ENCODE results near the gene FAM168A. TPM values are rescaled to one million over a fixed set of nuclear protein-coding genes. Genes with fewer than 3 reads are reported as not detected.
"Not testable (repeated sequence)": the region's sequence is repeated elsewhere in the genome, so short reads cannot be mapped to it uniquely, and the experiment has no call there.

Gene FAM168A
- polyA plus RNA-seq, 10 donors: 23.6 to 30.4 (median 27.0) TPM

GRCh38 chr11:73473252-73473651 lies 124.7 kb downstream of the FAM168A start:
- DNase-seq: no peak

- DNase-seq: not testable (repeated sequence)
Measured at GRCh38 chr11:73470036-73470612, 127.8 kb downstream of the FAM168A start.

DNA sequence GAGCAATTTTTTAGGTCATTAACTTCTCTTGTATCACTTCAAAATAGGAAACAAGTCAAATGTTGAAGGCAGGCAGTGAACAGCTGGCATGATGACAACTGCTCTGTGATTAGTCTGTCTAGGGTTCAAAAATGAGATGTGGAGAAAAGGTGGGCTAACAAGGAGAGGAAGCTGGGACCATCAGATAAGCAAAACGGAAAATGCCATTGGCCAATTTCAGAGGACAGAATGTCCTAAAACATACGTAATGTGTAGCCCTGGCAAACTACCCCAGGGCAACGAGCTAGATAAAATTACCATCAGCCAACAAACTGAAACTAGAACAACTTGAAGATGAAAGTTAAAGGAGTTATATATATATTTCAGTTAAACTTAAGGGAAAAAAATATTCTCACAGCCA lies 128.5 kb downstream of the FAM168A start:
- no peak for DNase-seq

DNA sequence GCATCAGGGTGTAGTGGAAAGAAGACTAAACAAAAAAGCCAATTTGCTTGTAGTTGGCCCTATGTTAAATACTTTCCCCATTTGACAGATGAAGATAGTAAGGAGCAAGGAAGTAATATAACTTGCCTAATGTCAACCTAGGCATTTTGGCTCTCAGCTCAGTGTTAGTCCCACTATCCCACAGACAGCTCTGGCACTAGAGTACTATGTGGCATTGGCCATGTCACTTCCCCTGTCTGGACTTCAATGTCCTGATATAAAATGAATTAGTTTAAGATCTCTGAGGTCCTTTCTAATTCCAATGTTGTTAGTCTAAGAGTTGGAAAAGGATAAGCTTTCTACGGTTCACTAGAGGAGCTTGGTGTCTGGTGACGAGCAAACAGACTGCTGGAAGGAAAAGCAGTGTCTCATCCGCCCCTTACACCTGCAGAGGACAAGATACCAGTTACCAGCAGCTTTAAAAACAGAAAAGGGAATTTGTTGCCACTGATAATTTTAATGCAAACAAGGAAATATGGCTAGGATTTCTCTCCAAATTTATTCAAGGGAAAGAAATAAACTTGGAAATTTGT lies 129.2 kb downstream of the FAM168A start:
- DNase-seq: no peak

GRCh38 chr11:73467505-73467904 lies 130.4 kb downstream of the FAM168A start:
- no peak for DNase-seq

GRCh38 chr11:73466643-73467042 lies 131.3 kb downstream of the FAM168A start:
- DNase-seq: no peak

DNA sequence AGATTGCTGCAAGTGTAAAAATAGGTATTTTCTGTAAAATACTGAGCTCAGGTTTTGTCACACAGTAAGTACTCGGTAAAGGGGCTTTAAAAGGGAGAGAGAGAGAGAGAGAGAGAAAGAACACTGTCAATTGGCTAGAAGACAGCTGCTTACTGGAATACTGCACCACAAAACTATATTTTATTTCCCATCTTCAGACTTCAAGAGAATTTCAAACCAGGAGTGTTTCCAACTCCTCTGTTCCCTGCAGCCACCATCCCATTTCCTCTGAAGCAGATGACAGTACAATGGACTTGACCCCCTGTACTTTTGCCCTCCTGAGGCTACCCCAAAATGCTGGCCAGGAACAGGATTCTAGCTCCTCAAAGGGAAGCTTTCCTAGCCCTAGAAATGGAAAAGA lies 132.0 kb downstream of the FAM168A start:
- DNase-seq: peak in 2 of 3 donors; percentile 30 to 50

DNA sequence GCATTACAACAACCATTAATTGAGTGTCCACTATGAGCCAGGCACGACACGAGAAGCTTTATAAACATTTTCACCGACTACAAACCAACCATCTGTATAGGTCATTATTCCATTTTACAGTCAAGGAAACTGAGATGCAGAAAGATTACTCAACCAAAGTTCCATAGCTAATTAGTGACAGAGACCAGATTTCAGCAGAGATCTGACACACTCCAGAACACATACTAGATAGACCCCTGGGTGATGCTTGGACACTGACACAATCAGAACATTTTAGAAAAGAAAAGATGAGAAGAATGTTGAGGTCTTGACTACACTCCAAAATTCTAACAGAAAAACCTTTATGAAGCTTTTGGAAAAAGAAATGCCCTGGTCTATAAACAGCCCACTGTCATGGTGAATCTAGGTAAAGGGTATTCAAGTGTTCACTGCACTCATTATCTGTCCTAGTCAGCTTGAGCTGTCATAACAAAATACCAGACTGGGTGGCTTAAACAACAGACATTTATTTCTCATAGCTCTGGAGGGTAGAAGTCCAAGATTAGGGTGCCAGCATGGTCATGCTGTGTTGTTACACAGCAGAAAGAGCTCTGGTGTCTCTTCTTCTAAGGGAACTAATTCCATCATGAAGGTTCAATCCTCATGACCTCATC lies 132.8 kb downstream of the FAM168A start:
- no peak for DNase-seq

DNA sequence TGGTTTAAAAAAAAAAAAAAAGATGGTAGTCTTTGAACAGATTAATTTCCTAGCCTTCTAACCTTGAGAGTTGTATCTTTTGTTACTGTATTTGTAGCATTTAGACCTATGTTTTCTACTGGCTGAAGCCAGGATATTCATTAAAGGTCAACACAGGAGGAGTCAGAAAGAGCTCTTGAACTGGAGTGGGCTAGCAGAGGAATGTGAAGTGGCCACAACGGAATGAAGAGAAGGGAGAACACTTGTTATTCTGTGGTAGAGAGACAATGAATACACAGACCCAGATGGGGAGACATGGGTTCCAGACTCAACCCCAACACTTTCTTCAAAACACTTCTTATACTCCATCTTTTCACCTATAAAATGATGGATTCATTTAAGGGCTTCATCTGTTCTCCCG lies 133.6 kb downstream of the FAM168A start:
- DNase-seq: no peak

- no peak for DNase-seq
Measured at GRCh38 chr11:73463359-73463758, 134.6 kb downstream of the FAM168A start.

- peak in 2 of 3 donors; percentile 30 to 61 for DNase-seq
Measured at GRCh38 chr11:73461964-73462363, 135.9 kb downstream of the FAM168A start.

- DNase-seq: no peak
Measured at GRCh38 chr11:73461335-73461840, 136.5 kb downstream of the FAM168A start.

GRCh38 chr11:73458201-73458600 lies 139.7 kb downstream of the FAM168A start:
- DNase-seq: no peak

DNA sequence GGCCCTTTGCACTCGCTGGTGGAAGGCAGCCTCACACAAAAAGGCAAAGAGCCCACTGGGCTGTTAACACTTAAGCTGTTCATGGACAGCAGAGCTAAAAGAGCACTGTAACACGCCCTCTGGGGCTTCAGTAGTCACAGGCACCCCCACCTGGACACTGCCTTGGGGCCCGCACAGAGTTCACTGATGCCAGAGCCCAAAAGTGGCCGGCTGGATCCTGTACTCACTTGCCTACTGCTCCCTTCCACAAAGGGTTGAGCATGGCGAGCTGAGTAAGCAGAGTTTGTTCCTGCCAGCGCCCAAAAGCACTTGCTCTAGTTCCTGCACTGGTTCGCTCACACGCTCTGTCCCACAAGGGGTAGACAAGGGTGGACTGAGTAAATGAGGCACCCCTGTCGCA lies 142.9 kb downstream of the FAM168A start:
- no peak for DNase-seq

DNA sequence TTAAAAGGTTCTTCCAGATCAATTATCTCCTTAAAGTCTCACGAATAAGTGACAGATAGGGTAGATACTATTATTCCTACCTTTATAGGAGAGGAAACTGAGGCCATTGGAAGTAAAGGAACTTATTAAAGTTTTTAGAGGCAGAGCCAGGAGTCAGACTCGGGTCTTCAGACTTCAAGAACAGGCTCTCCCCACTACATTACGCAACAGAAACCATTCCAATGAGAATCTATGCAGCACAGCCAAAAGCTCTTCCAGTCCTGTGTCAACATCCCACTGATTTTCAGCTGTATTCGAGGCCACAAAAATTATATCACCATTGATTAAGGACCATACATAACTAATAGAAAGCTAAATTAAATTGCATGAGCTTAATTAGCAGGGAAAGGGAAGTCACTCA lies 144.3 kb downstream of the FAM168A start:
- no peak for DNase-seq

GRCh38 chr11:73452726-73453125 lies 145.2 kb downstream of the FAM168A start:
- no peak for DNase-seq

GRCh38 chr11:73451896-73452295 lies 146.0 kb downstream of the FAM168A start:
- DNase-seq: no peak

DNA sequence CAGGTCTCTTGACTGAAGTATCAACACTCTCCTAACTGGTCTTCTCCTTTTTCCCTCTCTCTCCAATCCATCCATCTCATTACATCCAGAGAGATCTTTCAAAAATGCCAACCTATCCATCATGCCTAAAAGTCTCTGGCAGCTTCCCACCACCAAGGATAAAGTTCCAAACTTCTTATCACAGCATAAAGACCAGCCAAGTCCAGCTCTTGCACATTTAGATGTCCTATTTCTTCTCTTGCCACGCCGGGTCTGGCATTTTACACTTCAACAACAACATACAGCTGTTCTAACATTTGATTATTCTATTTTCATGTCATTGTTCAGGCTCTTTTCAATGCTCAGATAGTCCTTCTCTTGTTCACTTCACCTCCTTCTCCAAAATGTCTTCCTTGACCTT lies 151.1 kb downstream of the FAM168A start:
- DNase-seq: no peak

DNA sequence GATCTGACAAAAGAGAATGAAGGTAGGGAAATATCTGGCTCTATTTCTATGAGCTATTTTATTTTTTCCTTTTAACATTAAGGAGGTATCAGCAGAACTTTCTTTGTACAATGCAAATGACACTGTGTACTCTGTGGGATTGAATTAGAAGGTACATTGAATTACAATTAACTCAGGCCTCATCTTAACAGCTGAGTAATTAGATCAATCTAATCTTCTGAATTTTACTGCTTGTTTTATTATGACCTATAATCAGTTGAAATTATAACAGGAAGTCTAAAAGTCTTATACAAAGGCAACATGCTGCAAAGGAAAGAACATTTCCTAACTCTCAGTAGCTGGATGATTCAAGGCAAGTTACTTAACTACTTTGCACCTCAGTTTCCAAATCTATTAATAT lies 151.9 kb downstream of the FAM168A start:
- DNase-seq: no peak

DNA sequence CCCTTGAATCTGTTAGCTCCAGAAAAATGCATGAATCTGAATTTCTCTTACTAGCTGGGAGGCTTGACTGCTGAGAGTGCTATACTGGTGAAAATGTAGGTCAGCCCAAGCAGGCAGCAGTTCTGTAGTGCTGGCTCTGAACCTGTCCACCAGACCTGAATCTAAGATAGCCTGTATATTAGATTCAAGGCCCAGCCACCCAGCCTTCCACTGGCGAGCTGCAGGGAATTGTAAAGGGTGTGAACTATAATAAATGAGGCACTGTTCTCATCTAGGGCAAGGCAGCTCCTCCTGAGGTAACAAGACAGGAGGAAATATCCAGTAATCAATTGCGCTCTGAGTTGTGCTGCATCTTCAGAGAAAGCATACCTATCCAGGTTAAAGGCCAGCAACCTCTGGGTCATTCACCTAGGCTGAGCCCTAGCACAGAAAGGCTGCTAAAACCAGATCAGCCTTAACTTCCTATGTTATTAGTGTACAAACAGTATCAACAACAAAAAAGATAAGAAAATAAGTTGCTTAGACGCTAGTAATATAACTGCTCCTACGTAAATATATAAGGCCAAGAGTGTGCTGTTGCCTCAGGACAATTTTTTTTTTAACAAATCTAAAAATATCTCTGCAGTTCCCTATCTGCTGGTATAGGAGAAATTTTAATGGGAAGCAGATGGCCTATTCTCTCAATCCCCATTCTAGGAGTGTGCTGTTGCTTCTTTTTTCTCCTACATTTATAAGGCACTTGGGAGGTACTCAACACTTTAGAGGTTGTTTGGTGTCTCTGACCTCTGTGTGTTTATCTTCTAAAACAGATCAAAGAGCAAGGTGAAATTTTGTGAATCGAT lies 158.7 kb downstream of the FAM168A start:
- peak in 2 of 3 donors; percentile 46 to 64 for DNase-seq

DNA sequence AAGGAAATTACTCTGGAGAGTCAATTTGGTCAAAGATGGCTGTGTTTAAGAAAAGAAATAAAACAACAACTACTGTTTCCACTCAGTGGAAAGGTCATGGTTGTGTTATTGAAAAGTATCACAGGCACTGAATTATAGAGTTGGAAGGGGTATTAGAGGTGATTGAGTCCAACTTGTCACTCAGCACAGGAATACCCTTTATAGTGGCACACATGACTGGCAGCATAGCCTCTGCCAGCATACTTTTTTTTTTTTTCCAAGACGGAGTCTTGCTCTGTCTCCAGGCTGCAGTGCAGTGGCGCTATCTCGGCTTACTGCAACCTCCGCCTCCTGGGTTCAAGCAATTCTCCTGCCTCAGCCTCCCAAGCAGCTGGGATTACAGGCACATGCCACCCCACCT lies 161.1 kb downstream of the FAM168A start:
- DNase-seq: not testable (repeated sequence)

DNA sequence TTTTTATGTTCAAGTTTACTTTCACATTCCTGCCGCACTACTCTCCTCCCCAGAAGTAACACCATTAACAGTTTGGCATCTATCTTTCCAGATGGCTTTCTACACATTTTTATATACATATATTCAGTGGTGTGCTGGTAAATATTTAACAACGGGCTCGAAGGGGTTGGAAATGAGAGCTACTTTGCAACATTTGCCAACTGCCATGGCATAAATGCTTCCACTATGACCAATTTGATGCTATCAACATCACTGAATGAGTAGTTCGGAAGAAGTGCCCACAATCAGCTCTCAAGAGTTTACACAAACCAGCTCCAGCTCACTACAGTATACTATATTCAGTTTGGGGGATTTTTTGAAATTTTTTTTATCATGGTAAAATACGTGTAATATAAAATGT lies 166.5 kb downstream of the FAM168A start:
- no peak for DNase-seq

Data from muscle of back (tissue), 11 donors.